NCI-H2029 treated with DMSO at 0.1 percent for 48 hours (cell line): ENCODE results near the gene PPP2R2D.
"Not testable (repeated sequence)": the region's sequence is repeated elsewhere in the genome, so short reads cannot be mapped to it uniquely, and the experiment has no call there.

Experiments used
- DNase-seq: peaks from one replicate; lab custom pipeline; 2025; lab: John Stamatoyannopoulos, UW

PPP2R2D gene

DNA sequence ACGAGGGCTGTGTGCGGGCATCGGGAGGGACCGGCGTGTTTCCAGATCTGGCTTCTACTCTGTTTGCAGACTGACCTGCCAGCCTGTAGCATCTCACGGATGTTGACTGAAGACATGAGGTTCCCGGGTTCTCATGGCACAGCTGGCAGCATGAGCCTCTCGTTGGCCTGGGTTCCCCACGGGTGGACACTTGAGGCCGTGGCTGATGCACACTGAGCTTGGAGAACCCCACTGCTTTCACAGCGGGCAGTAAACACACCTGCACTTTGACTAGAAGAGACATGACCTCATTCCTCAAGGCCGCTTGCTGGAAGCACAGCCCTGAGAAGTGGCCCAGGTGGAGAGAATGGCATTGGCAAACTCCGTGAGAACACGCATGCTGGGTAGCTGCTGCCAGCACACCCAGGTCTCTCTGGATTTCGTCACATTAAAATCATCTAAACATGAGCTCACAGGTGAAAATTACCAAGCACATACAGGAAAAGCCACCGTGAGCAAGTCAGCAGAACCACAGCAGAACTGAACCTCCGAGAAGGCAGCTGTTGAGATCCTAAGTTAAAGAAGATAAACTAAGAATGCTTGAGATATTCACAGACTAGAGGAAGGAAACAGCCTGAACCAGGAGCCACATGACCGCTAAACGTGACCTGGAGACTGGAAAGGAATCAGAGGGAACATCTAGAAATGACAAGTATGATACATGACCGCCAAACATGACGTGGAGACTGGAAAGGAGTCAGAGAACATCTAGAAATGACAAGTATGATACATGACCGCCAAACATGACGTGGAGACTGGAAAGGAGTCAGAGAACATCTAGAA lies 48.4 kb downstream of the PPP2R2D start:
- DNase-seq: no peak

- DNase-seq: not testable (repeated sequence)
These were observed 49.1 kb downstream of the PPP2R2D start for GRCh38 chr10:131949908-131950307.

- no peak for DNase-seq
These were observed 53.7 kb downstream of the PPP2R2D start for GRCh38 chr10:131954356-131954965.

DNA sequence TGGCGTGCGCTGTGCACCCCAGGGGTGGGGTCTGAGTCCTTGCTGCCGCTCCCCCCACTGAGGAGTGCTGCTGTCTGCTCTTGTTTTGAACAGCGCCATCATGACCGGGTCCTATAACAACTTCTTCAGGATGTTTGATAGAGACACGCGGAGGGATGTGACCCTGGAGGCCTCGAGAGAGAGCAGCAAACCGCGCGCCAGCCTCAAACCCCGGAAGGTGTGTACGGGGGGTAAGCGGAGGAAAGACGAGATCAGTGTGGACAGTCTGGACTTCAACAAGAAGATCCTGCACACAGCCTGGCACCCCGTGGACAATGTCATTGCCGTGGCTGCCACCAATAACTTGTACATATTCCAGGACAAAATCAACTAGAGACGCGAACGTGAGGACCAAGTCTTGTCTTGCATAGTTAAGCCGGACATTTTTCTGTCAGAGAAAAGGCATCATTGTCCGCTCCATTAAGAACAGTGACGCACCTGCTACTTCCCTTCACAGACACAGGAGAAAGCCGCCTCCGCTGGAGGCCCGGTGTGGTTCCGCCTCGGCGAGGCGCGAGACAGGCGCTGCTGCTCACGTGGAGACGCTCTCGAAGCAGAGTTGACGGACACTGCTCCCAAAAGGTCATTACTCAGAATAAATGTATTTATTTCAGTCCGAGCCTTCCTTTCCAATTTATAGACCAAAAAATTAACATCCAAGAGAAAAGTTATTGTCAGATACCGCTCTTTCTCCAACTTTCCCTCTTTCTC lies 55.0 kb downstream of the PPP2R2D start:
- DNase-seq: no peak

- DNase-seq: no peak
These were observed 59.0 kb downstream of the PPP2R2D start for GRCh38 chr10:131959841-131960240.

DNA sequence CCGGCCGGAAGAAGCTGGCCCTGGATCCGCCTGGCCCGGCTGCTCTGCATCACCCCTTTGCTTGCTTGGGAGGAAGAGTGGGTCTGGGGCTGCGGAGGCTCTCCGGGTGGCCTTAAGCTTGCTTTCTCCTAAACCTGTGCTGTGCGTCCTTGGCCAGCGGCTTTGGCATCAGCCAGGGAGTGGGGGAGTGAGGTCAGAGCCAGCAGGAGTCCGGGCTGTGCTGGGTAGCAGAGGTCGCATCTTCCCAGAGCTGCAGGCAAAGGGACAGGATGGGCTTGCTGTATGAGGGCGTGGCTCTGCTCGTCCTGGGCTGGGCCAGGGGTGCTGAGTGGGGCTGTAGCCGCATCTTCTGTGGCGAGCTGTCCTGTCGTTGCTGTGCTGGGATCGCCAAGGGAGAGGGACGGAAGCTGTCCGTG lies 59.8 kb downstream of the PPP2R2D start:
- DNase-seq: no peak

GRCh38 chr10:131961047-131961776 lies 60.4 kb downstream of the PPP2R2D start:
- no peak for DNase-seq

DNA sequence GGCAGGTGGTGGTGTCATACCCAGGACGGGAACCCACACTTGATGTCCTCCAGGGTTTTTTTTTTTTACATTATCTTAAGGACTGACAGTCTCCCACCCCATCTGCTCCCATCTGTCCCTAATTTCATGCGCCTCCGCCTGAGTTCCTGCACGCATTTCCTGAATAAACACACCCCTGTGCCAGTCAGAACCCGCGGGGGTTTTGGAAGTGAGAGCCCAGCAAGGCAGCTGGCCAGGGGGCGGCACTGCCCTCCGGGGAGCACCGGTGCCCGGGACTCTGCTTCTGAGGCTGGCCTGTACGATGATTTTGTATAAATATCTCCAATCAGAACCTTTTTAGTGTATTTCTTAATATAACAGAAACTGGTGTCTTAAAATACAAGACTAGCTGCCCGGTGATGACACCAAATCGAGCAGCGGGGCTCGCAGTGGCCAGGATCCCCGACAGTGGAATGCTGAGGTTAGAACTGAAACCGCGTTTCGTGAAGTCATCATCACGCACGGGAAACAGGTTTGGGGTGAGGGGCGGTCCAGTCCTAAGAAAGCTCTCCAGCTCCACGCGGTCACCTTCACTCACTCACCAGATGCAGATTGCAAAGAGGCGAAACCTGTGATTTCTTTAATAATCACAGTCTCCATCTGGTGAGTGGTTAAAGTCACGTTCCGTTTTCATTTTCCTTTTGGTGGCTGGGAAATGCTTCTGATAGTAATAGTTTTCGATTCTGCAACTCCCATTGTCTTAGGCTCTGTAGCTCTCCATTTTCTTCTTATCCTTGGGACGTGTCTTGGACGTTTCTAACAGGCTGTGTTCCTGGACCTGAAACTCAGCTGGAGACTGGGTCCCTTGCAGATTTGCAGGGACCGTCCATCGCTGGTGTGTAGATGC lies 61.2 kb downstream of the PPP2R2D start:
- peak; percentile 16 for DNase-seq

- DNase-seq: no peak
These were observed 62.5 kb downstream of the PPP2R2D start for GRCh38 chr10:131963350-131963749.

DNA sequence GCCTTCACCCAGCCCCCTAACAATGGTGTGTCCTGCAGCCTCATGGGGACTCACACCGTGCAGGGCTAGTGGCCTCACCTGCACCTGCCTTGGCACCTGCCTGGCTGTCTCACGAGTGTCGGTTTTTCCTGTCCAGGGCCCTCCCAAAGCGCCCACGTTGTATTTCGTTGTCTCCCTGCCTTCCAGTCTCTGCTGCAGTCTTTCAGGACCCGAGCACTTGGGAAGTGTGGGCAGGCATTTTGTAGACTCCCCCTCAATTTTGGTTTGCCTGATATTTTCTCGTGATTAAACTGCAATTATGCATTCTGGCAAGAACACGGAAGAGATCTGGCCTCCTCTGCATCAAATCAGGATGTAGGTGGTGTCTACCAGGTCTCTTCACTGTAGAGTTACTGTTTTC lies 63.0 kb downstream of the PPP2R2D start:
- DNase-seq: no peak

DNA sequence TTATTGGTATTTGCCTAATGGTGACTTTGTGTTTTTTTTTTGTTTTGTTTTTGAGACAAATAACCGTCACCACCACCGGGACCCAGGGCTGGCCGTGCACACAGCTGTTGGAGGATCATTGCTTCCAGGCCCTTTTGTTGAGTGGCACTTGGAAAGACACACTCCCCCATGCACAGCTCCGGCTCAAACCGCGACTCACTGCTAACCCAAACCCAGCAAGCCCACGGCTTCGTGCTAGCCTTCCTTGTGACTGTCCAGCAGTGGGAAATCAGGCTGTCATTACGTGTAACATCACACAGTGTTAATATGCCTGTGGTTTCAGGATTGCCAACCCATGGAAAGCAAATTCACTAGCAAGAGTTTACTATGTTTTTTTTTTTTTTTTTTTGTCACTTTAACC lies 63.5 kb downstream of the PPP2R2D start:
- DNase-seq: peak; percentile 5

DNA sequence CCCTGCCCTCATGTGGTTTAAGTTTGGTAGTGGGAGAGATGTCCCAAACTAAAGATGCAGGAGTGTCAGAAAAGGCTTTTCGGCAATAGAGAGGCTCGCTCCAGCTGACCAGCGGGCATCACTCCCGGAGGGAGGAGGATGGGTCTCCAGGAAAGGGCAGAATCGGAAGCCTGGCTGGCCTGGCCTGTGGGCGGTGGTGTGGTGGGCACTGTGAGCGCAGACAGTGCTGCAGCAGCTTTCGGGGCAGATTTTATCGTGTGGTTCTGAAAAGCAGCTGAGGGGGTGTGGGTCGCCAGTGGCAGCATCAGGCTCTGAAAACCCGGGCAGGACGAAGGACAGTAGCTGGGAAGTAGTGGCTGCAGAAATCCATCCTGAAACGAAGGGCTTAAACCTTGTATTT lies 68.1 kb downstream of the PPP2R2D start:
- DNase-seq: no peak

DNA sequence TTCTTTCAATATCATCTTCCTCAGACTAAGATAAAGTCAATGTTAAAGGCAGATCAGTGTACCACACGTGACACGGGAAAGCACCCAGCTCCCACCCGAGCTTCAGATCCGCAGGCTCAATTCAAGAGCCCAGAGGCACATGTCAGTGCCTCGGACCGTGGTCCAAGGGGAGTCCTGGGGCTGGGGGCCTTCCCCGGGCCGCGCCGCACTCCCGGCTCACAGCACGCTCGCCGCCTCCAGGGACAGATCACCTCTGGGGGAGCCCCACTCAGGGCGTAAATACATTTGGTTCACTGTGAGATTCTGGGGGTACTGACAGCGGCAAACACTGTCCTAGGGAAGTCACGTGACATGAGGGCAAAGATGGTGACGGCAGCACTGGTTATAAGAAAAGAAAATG lies 70.1 kb downstream of the PPP2R2D start:
- DNase-seq: no peak

GRCh38 chr10:131971591-131971990 lies 70.8 kb downstream of the PPP2R2D start:
- no peak for DNase-seq

- DNase-seq: peak; percentile 17
These were observed 71.8 kb downstream of the PPP2R2D start for GRCh38 chr10:131972474-131973071.

- DNase-seq: no peak
These were observed 72.5 kb downstream of the PPP2R2D start for GRCh38 chr10:131973160-131973951.

DNA sequence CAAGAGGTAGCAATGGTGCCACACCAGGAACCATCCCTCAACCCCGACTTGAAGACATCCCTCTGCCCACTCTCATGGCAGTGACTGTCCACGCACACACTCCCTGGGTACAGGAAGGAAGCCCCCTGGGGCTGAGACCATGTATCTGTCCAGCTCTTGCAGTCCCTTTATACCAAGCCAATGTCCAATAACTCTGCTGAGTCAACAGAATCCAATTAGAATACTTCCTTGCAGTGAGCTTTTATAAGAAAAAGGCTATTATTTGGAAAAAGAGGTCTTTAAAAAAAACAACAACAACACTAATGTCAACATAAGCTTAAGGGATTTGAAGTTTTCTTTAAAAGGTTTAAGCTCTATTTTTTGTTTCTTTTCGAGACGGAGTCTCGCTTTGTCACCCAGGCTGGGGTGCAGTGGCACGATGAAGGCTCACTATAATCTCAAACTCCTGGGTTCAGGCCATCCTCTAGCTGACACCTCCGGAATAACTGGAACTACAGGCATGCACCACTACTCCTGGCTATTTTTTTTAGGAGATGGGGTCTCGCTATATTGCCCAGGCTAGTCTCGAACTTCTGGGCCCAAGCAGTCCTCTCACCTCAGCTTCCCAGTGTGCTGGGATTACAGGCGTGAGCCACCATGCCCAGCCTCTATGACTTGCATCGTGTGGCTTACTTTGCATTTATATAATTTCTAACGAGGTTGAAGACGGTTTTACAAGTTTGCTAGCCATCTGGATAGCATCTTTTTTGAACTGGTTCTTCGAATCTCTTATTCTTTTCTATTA lies 73.4 kb downstream of the PPP2R2D start:
- DNase-seq: no peak

GRCh38 chr10:131975003-131975402 lies 74.2 kb downstream of the PPP2R2D start:
- no peak for DNase-seq

DNA sequence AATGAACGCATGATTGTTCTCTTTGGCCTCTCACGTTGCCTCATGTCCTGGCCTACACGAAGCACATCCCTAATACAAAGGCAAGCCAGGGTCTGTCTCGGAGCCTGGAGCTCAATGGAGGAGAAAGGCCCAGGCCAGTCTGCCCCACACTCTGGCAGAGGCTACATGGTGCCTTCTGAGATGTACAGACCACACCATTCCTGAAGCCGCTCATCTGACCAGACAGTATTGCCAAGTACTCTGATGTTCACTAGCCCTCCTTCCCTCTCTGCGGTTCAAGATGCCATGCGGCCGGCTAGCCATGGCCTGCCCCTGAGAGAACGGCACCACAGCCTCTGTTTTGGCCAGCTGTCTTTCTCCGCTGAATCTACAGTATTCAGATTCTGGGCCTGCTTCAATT lies 75.0 kb downstream of the PPP2R2D start:
- DNase-seq: no peak
